ENCODE results near the gene NTM.

The NTM gene

DNA sequence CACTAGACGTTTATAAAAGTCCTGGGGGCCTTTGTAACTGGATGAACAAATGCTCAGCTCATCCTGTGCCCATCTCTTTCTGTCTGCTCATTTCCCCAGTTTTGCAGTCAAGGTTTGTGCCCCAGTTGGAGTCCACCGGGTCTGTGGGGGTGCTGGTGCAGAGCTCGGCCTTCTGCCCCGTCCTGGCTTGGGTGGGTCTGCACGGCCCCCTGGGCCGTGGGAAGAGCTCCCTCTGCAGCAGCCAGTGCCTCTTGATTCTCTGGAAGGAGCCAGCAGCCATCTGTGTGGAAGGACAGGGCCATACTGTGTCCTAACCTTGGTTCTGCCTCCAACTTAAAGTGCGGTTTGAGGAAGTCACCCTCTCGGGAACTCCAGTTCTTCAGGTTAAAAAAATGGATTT, 140.2 kb downstream of the NTM start:
- DNase-seq: no peak

DNA sequence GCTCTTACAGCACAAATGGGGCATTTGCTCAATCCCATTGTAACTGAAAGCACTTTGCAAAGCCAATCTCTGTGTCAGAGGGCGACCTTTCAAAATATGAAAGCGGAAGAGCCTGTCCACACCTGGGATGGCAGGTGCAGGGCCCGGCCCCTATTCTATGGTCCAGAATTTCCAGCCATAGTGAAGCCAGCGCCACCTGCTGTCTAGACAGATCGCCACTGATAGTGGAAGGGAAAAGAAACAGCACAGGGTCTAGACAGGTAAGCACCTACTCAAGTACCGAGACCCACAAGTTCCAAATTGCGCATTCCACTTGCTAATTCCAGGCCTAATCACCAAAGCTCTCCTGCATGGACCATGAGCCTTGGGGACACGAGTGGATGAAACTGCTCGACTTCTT, 141.4 kb downstream of the NTM start:
- DNase-seq: no peak

DNA sequence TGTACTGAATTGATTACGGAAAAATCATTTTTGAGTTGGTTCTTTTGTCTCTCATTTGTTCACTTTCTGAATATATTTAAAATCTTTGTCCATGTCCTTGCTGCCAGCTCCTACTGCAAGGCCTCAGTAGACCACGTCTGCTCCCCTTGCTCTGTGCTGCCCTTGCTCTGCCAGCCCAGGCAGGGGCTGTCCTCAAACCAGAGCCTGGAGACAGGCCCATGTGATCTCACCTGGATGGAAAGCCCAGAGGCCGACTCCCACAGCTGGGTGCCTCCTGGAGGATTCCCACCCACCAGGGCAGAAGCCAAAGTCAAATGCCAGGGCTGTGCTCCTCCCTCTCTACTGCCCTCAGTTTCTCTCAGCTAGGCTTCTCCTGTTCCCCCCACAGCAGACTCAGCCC, 141.8 kb downstream of the NTM start:
- no peak for DNase-seq

DNA sequence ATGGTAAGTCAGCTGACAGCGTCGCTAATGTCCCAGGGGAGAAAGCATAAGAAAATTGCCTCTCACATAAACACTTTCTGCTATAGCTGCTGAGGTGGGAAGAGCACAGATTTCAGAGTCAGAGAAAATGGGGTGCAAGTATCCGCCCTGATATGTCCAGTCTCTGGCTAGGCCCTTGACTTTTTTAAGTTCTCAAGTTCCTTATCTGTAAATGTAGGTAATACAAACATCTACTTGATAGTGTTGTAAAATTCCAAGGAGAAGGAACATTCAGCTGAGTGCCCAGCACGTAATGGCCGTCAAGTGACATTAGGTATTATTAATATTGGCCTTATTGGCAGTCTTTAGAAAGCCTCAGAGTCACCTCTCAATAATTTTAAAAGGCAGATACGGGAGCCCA, 143.6 kb downstream of the NTM start:
- no peak for DNase-seq

DNA sequence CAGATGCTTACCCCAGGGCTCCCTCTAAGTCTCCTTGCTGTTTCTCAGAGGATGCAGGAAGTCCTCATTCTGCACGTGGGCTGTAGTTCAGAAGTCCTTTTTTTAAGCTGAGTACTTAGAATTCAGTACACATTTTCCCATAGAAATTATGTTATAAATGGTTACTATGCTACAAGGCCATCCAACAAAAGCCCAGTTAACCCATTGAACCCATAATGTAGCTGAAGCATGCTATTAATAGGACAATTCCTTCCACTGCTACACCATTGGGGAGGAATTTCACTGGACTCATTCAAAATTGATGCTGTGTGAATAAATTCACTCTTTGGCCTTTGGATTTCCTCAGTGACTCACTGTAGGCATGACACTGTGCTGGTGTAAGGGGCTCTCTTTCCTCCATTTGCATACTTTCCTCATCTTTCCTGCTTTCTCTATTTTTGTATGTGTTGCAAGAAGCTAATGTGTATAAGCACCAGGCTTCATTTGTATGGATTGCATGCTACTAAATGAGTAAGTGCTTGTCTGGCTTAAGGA, 148.0 kb downstream of the NTM start:
- DNase-seq: no peak

DNA sequence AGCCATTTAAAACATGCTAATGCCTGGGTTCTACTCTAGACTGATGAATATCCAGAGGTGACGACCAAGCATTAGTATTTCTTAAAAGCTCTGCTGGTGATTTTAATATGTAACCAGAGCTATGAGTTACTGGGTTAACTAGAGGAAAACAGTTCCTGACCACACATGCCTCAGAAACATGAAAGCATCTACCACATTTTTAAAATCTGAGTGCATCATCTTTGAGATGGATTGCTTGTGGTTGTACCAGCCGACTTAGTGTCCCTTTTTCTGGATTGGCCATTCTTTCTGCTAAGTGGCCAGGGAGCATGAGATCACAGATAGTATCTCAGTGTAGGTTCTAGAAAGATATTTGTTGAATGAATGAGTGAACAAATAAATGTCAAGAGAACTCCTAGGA, 152.4 kb downstream of the NTM start:
- DNase-seq: no peak

DNA sequence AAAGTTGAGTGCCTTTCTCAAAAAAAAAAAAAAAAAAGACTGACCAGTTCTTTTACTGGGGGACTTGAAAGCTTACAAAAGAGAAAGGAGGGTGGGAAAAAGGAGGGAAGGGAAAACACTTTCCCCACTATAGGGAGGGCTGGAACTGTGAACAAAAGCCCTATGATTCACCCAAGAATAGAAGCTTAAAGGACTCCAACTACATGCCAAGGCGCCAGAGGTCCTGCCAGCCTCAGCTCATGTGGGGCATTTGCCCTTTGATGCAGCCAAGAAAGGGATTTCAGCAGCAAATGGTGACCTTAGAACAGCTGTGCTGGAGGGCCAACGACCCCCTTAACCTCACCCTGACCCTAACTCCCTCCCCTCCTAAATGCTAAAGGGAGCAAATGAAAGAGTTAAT, 160.0 kb downstream of the NTM start:
- DNase-seq: no peak

DNA sequence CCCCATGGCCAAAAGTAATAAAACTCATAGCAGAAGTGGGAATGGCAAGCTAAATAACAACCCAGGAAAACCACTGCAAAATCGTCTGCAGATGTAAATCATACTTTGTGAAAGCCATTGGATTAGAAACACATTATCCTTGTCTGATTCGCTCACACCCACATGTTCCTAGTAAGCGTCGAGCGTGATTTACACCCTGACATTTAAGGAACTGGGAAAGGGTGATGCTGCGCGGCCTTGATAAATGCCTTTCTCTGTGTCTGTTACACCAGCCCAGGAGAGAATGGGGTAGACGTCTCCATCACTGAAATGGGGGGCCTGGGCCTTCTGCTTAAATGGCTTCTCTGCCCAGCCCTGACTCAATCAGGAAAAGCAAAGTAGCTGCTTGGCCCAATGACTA, 162.7 kb downstream of the NTM start:
- no peak for DNase-seq

DNA sequence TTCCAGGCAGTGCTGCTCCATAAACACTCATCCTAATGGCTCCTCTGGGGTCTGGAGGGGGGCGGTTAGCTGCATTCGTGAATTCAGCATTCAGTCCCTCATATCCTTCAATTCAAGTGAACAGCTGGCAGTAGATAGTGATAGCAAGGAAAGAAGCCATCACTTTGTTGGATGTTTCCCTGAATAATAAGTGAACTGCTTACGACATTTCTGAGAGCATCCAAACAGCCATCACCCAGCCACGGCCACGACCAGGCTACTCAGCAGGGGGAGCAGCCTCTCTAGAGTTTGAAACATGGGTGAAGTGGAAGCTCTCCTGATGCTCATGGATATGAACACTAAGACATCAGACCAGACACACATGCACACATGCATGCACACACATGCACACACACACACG, 163.6 kb downstream of the NTM start:
- DNase-seq: no peak

DNA sequence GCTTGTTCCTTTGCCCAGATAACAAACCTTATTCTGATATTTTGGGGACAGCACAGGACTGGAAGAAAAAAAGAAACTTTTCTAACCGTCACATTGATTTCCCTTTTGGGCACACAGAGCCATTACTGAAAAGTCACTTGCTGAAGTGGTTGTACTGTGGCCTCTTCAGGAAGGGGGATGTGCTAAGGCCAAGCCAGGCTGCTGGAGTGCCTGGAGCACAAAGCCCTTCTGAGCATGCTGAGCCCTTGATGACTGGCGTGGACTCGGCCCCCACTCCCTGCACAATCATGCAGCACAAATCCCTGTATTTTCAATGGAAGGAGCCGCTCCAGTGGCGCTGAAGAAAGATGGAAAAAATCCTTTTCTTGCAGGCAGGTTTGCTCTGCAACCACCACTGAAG, 164.2 kb downstream of the NTM start:
- DNase-seq: no peak

DNA sequence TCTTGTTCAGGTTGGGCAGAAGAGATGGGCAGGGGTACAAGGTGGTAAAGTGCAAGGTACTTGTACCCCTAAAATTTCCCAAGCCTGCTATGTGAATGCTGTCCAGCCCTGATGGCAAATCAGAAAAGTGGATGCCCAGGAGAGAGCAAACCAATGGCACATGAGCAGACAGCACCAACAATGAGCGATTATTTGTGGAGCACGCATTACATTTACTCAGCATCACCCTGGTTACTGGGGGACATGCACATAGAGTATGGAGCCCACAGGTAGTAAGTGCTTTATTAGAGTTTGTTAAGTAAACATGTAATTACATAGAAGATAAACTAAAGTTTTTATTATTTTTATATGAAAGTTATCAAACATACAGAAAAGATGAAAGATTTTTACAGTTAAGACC, 165.7 kb downstream of the NTM start:
- DNase-seq: no peak

DNA sequence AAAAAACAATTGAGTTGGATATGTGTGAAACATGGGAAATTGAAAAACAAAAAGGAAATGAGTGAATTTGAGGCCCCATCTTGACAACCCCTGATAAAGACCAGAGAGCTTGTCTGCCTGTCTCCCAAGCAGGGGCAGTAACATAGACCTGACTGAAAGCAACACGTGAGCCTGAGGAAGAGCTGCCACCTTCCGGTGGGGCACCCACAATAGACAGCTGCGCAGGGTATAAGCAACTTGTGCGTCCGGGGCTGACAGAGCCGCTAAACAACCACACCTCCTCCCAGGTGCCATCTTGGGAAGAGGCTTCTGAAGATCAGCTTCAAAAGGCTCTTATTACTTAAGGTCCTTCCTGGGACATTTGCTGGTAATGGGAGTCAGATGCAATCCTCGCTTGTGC, 166.8 kb downstream of the NTM start:
- no peak for DNase-seq

DNA sequence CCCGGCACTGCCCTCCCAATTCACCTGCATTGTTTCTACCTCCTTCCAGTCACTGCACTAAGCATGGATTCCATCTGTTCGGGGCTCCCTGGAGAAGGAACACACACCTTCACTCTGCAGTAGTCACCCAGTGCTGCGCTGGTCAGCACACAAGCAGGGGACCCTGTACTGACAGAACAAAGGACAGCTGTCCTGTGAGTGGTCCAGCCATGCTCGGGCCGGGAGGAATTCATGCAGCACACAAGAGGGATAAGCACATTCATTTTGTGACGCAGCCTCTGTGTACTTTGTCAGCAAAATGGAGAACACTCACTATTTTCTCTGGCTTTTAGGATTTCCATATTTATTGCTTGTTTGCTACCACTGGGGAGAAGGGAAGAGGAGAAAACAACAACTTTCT, 167.3 kb downstream of the NTM start:
- no peak for DNase-seq

DNA sequence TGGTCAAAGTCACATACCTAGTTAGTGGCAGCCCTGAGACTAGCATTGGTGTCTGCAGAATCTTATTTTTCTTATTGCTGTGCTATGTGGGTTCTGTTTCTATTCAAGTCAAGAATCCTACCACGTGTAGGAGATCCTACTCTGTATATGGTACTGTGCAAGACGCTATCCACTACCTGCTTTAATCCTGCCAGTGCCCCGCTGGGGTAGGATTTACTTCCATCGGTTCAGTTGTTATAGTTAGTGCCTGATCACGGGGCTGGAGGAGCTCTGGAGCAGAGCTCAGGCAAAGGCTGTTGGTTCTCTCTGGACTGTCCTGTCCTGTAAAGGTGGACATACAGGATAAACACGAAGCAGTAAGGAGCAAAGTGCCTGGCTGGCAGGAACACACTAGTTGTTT, 167.9 kb downstream of the NTM start:
- DNase-seq: no peak

DNA sequence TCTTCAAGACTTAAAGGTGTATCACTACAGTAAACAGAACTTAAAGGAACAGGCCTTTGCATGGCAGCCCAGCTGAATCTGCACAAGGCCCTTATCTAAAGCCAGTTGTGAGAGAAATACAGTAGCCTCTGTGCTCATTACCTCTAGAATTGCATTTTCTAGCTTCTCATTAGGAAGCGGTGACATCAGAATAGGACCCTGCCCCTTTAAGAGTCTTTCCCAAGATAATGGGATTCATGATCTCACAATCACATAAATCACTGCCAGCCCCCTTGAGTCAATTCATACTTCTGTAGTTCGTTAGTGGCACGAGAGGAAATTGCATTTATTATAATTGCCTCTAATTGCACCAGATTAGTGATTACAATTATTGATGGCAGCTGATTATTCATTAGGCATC, 170.3 kb downstream of the NTM start:
- DNase-seq: no peak

DNA sequence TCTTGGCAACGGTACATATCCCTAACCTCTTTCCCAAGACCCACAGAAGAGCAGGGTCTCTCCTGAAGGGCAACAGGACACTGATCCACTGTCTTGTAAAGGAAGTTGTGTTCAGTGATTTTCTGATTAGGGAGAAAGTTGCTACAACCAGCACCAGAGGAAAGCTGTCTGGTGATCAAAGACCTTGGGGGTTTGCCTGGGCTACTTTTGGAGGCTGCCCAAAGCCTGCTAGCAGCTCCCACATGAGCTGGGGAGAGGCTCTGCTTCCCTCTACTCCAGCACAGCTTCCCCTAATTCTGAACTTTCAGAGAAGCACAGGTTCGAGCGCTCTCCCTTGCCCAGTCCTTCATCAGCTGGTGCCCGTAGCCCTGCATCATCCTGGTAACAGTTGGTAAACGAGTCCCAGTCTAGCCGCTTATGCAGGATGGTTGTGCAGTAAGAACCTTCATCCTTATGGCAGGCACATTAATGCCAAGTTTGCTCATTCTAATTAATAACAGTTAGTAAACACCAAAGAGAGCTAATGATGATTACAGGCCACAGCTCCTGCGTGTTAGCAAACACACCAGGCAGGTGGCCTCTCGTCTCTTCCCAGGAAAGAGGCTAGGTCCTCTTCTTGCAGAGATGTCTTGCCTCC, 173.1 kb downstream of the NTM start:
- DNase-seq: no peak

DNA sequence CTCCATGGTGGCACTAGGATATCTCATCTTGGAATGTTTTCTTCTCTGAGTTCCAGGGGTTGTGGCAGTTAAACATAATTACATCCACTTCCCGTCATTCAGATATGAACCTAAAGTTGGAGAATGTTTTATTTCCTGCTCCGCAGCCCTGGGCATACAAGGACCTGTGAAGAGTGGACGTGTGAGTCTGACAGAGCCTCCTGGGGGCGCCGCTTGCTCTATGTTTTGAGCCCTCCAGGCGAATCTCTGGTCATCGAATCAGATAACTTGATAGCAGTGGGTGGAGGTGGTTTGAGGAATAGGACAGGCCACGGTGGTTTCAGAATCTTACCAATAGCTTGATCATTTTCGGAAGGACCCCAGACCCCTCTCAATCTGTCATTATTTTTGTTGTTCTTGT, 174.2 kb downstream of the NTM start:
- DNase-seq: no peak

DNA sequence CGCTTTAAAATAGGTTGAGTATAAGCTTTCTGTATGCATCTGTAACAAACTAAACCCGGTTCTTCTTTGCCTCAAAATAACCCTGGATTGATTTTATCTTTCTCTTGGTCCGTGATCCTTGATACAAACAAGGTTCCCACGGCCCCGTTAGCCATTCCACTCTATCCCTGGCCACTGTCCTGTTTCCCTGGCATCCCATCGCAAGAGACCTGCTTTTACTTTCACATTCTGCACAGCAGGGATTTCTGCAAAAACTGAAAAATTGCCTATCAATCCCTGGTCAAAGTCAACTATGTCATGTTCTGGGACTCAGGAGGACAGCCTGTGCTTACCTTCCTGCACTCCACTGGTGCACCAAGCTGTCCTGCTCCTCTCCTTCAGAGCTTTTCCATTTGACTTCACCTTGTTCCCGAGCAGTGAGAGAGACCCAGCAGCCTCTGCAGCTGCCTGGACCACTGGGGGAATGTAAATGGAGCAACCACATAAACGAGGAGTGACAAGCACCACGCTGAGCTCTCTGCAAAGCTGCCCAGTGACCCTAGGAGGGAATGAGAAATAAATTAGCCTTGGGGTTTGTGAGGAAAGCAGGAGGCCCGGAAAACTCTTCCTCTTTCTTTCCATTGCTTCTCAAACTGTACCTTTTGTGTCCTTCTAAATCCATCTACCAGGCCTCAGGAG, 175.9 kb downstream of the NTM start:
- no peak for DNase-seq

DNA sequence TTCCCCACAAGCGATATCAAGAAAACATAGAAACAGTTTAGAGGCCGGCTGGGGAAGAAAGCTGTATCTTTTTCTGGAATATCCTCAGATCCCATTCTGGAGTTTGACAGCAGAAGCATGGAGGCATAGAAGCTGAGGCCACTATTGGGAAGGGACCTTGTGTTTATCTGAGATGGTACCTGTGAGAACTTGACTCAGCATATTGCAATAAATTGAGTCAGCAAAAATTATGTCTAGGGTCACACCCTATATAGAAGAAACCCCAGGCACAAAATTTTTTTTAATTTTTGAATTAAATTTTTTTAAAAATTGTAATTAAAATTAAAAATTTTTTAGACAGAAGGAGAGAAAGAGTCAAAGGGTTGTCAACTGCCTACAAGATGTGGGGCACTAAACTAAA, 178.7 kb downstream of the NTM start:
- DNase-seq: no peak

DNA sequence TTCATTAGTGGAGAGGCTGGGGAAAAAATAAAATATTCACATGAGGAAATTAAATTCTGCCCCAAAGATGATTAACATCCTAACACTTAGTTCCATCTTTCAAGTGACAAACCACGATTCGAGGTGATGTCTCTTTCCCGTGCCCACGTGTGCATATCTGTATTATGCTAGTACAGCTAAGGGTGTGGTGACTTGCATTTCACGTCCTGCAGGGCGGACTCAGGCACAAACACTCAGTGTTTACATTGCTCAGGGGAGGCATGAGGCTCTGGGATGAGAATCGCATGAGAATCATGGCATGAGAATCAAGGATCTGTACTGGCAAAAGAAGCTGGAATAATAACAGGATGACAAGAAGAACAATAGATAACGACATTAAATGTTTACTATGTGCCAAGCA, 179.4 kb downstream of the NTM start:
- DNase-seq: no peak

DNA sequence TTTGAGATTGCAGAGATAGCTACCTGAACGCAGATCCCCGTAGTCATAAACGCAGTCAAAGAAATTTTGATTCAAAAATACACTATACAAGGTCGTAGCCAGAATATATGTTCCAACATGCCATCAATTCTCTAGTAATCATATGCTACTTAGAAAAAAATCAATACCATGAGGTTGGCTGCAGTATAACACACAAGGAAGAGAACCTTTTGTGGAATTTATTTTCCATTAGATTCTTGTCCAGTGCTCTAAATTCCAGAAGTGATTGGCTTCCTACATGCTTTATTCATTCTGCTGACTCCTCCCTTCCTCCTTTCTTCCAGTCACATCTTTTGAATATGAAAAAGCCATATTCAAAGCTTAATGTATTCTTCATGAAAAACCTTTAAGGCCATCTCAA, 189.9 kb downstream of the NTM start:
- DNase-seq: no peak

DNA sequence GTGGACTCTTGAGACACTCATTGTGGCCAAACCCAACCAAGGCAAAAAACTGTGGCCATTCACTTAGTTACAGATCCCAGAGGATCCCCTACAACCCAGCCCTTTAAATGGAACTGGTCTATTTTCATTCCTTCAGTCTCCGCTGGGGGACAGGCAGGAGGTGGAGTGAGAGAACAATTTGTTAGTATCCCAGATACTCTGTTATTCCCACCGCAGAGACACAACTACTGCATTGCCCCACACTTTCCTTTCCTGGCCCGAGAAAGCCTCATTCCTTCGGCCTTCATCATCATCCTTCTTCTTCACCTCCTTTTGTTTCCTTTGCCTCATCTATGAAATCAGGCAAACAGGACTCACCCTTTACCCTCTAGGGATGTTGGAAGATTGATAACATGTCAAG, 191.1 kb downstream of the NTM start:
- DNase-seq: no peak

DNA sequence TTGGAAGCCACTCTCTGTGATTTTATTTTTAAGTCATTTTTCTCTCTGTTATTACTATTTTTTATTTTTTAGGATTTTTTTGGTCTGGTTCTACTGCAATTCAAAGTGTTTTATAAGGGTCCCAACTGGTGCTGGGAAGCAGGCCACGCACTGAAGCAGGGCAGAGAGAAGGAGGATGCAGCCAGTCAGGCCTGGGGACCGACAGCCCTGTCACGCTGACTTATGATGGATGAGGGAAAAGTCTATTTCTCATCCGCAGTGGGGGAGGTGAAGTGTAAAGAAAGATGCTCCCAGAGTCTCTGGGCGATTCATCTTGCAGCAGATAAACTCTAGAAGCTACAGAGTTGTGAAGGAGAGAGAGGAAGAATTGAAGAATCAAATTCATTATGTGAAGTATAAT, 191.6 kb downstream of the NTM start:
- DNase-seq: no peak

DNA sequence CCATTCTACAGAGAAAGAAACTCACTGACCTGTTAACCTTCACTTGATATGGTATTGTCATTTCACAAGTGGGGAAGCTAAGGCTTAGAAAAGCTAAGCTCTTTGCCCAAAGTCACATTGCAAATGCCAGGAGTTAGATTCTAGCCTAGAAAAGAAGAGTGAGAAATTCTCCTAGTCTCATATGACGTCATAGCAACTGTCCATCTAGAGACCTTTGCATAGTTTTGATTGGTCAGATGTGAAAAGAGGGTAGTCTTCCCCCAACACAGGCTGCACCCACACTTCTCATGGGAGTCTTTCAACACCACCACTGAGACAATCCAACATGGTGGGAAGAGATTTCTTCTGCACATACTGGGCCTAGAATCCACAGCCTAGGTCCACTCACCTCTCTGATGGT, 197.9 kb downstream of the NTM start:
- no peak for DNase-seq

DNA sequence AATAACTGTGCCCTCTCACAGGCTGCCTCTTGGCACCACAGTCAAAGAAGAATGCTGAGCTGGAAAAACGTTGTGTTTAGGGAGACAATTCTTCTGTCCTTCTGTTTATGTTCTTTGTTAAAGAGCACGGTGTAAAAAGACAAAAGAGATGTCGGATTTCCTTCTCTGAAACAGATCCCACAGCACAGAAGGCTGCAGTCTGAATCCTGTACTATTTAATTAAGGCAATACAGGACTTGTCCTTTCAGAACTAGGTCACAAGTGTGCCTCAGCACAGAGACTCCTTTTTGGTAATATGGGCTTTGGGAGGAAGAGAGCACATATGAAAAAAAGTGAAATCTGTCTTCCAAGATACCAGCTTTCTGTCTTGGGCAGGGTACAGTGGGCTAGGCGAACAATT, 201.2 kb downstream of the NTM start:
- no peak for DNase-seq
